Stimulated activated naive CD8-positive, alpha-beta T cell treated with anti-CD3 and anti-CD28 coated beads, Interleukin-15, amount 100 ng/mL, for 72 hours (primary cell): ENCODE results near the gene ENTPD5.
A peak's percentile ranks its signal among the peaks of the same experiment; 100 is the strongest.

Experiments
- ATAC-seq: fragments of 150-1000 bp; cut with Tn5 transposase; 2 replicates; pipeline ENCODE4 v1.10.0; 2021; ENCODE audit warnings: mild to moderate bottlenecking, moderate library complexity
- DNase-seq, 2 donors: peaks; one replicate each; pipeline ENCODE4 v3.0.0; 2021 to 2022
- H3K27ac Mint-ChIP-seq, 2 donors: one replicate each; pipeline ENCODE4 v1.8.0; 2022; ENCODE audit warnings: mild to moderate bottlenecking in 2 of 2, mixed read lengths in 2 of 2, moderate library complexity in 2 of 2
- H3K27me3 Mint-ChIP-seq: one replicate; pipeline ENCODE4 v1.8.0; 2022; ENCODE audit warnings: mixed read lengths
- H3K4me1 Mint-ChIP-seq: one replicate; pipeline ENCODE4 v1.8.0; 2022; ENCODE audit warnings: mild to moderate bottlenecking, mixed read lengths
- H3K4me3 Mint-ChIP-seq, 2 donors: one replicate each; pipeline ENCODE4 v1.8.0; 2022; ENCODE audit warnings: mild to moderate bottlenecking in 2 of 2, mixed read lengths in 2 of 2, moderate library complexity in 1 of 2
- H3K9me3 Mint-ChIP-seq, 2 donors: one replicate each; pipeline ENCODE4 v1.8.0; 2022; ENCODE audit warnings: mixed read lengths in 2 of 2

ENTPD5 gene, protein sequence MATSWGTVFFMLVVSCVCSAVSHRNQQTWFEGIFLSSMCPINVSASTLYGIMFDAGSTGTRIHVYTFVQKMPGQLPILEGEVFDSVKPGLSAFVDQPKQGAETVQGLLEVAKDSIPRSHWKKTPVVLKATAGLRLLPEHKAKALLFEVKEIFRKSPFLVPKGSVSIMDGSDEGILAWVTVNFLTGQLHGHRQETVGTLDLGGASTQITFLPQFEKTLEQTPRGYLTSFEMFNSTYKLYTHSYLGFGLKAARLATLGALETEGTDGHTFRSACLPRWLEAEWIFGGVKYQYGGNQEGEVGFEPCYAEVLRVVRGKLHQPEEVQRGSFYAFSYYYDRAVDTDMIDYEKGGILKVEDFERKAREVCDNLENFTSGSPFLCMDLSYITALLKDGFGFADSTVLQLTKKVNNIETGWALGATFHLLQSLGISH

DNA sequence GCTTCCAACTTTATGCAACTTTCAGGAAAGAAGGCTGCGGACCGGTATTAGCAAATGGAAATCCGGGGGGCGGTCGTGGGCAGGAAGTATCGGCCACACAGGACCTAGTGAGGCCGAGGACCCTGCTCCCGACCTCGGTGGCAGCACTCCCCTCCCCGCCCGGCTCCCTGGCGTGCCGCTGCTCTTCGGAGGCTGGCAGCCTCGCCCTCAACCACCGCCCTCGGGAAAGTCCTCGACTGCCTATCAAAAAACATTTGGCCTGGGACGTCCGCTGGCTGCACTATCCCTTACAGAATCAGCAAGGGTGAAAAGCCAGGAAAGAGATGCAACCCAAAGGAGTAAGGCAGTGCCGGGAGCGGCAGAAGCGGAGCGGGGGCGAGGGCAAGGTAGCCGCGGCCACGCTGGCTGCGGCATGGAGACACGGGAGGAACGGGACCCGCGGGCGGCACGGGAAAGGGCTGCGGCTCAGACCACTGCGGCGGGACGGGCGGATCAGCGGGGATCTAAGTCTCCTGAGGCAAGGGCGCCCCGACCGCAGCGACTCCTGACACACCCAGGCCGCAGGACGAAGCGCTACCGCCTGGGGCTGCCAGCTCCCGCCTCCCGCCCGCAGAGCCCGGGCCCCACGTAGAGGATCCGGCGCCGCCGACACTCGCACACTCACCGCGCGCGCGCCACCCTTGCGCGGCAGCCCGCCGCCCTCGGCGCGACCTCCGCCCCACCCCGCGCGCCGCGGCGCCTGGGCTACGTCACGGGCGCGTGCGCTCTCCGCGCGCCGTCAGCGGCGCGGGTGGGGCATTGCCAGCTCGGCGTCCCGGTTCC, at the start of gene ENTPD5, which contains the start of gene BBOF1:
Gene ENTPD5 (minus strand): TSS at position 703 of the 822 bp plus-strand sequence. CDS start 31,186 bp downstream, outside the sequence.
Gene BBOF1 (plus strand): TSS at position 764 of the 822 bp plus-strand sequence. CDS start 130 bp downstream, outside the sequence.
- ATAC-seq, result peak; percentile 98
- Mint-ChIP-seq H3K9me3 (no peaks in the 10 kb centered on the region), H3K4me1 (peaks cover 18% of the 10 kb centered on the region), H3K27me3 (no peaks in the 10 kb centered on the region), H3K27ac (peak within 1 kb of the TSS; percentile 95 to 99), H3K4me3 (peak within 1 kb of the TSS; percentile 91 to 97)
- DNase-seq, result peak; percentile 80 to 81

DNA sequence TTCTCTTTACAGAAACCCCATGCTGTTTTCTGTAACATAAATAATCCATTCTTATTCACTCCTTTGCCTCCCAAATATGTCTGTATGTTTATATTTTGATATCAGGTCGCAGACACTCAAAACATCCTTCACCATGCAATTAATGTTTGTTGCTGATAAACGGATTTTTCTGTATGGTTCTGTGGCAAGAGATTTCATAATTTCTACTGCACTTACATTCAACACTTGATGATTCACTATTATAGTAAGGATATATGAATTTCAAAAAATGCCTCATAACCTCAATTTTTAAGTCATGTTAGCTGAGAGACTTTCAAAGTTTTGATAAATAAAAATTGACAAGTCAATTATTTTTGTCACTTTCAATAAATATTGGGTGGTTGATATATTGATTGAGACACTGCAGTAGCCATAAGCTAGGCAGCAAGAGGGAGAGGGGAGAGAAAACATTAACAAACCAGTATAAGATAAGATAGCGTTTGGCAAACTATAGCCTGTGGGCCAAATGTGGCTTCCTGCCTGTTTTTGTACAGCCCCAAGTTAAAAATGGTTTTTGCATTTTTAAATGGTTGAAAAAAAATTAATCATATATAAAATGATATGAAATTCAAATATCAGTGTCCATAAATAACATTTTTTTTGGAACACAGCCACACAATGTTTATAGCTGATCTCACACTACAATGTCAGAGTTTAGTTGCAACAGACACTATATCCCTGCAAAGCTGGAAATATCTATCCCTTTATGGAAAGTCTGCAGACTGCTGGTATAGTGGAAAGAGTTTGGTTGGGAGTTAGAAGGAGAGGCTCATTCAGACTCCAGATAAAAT, 46.9 kb upstream of the ENTPD5 start:
- H3K4me3 Mint-ChIP-seq, result no peak overlapping the region
- ATAC-seq (no peak), DNase-seq (no peak)
- no peak overlapping the region for H3K27ac Mint-ChIP-seq
- no peaks in the 10 kb centered on the region for H3K9me3 Mint-ChIP-seq
- H3K4me1 Mint-ChIP-seq, result no peaks in the 10 kb centered on the region
- H3K27me3 Mint-ChIP-seq, result no peaks in the 10 kb centered on the region

DNA sequence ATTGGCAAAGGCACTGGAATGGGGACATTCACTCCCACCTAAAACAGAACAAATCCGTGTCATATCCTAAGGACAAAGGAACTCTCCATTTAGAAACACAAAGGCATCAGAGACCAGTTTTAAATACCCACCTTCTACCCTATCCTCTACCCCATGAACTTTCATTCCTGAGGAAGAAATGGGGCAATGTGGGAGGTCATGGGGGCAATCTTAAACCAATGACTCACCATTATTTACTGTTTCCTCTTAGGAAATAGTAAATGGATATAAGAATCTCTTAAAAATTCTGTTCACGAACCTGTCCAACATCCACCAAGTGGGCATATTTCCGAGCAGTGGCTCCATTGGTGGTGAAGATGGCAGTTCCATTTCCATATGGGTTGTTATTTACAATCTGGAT, 45.8 kb upstream of the ENTPD5 start:
- Mint-ChIP-seq H3K9me3 (no peaks in the 10 kb centered on the region), H3K4me1 (no peaks in the 10 kb centered on the region), H3K27ac (no peak overlapping the region), H3K4me3 (no peak overlapping the region), H3K27me3 (no peaks in the 10 kb centered on the region)
- no peak for ATAC-seq
- DNase-seq, result no peak

DNA sequence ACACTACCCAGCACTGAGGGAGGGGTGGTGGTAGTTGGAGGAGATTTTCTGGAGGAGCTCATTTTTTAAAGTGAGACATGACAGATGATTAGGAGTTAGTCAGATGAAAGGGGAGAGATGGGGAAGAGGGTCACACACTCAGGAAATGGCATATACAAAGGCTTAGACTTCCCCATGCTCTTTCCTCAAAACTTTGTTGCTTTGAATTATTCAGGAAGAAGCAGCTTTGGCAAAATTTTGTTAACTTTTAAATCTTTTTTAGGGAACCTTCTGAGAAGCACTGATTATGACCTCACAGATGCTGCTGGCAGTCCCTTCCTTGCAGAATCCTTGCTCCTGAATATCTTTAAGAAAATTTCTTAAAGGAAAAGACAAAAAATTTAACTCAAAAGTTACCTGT, 45.3 kb upstream of the ENTPD5 start:
- Mint-ChIP-seq H3K27ac (no peak overlapping the region), H3K9me3 (no peaks in the 10 kb centered on the region), H3K4me3 (no peak overlapping the region), H3K27me3 (no peaks in the 10 kb centered on the region), H3K4me1 (no peaks in the 10 kb centered on the region)
- no peak for ATAC-seq
- no peak for DNase-seq

DNA sequence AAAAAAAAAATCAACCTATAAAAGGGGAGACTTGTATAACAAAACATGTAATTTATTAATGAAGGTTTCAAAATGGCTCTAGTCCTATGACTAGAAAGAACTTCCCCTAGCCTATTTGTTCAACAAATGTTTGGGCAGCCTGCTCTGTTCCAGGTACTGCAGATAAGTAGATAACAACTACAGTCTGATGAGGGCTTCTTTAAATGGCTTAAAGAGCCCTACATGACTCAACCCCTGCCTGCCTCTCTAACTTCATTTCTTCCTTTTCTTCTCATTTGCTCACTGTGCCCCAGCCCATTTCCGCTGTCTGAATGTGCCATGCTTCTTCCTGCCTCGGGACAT, 43.7 kb upstream of the ENTPD5 start:
- Mint-ChIP-seq H3K27ac (peak overlapping the region in 1 of 2 donors; percentile 20), H3K4me3 (no peak overlapping the region), H3K27me3 (no peaks in the 10 kb centered on the region), H3K9me3 (no peaks in the 10 kb centered on the region), H3K4me1 (no peaks in the 10 kb centered on the region)
- ATAC-seq, result no peak
- DNase-seq, result no peak

DNA sequence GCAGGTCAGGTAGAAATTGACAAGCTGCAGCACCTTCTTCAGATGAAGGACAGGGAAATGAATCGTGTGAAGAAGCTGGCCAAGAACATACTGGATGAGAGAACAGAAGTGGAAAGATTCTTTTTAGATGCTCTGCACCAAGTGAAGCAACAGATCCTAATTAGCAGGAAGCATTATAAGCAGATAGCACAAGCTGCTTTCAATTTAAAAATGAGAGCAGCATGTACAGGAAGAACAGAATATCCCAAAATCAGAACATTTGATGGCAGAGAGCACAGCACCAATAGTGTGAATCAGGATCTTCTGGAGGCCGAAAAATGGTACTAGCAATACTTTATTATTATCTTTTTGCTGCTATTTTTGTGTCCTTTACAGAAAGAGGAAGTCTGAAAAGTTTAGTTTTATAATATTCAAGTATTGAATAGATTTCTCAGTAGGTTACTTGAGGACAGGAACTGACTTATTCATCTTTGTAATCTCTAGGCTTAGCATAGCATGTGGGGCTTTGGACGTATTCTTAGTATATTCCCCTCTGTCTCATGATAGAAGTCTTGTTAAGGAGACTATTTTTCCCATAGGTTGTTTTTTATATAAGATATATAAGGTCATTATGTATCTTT, 30.9 kb upstream of the ENTPD5 start:
- no peak for ATAC-seq
- H3K4me1 Mint-ChIP-seq, result no peaks in the 10 kb centered on the region
- DNase-seq, result no peak
- no peak overlapping the region for H3K27ac Mint-ChIP-seq
- no peak overlapping the region for H3K4me3 Mint-ChIP-seq
- H3K27me3 Mint-ChIP-seq, result no peaks in the 10 kb centered on the region
- H3K9me3 Mint-ChIP-seq, result no peaks in the 10 kb centered on the region

DNA sequence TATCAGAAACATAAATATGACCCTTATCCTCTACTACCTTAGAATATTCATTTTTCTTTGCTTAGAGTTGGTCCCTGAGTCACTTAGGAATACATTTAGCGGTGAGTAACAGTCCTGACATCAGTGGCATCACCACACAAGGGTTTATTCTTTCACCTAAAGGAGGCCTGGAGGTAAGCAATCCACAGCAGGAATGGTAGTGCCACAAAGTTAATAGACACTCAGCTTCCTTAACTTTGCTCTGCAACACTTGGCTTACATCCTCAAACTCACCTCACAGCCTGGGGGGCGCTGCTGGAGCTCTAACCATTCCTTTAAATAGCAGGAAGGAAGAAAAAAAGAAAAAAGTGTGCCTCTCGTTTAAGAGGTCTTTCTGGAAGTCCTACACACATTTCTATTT, 29.2 kb upstream of the ENTPD5 start:
- no peak overlapping the region for H3K27ac Mint-ChIP-seq
- H3K27me3 Mint-ChIP-seq, result no peaks in the 10 kb centered on the region
- no peak for ATAC-seq
- no peak overlapping the region for H3K4me3 Mint-ChIP-seq
- DNase-seq, result no peak
- H3K4me1 Mint-ChIP-seq, result no peaks in the 10 kb centered on the region
- H3K9me3 Mint-ChIP-seq, result no peaks in the 10 kb centered on the region

DNA sequence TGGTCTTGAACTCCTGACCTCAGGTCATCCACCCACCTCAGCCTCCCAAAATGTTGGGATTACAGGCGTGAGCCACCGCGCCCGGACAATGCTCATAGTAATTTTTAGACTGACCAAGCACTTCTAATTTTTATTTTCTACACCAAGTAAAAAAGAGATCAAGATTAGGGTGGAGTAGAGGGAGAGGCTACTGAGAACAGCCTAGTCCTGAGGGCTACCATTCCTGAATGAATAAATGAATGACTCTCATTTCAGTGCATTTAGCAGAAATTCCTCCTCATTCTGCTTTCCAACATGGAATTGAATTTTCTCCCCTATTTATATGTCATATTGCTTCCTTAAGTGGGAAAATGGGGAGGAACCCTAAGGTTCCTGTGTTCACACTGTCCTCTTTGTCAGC, 26.4 kb upstream of the ENTPD5 start:
- H3K4me3 Mint-ChIP-seq, result no peak overlapping the region
- H3K27me3 Mint-ChIP-seq, result no peaks in the 10 kb centered on the region
- no peaks in the 10 kb centered on the region for H3K9me3 Mint-ChIP-seq

DNA sequence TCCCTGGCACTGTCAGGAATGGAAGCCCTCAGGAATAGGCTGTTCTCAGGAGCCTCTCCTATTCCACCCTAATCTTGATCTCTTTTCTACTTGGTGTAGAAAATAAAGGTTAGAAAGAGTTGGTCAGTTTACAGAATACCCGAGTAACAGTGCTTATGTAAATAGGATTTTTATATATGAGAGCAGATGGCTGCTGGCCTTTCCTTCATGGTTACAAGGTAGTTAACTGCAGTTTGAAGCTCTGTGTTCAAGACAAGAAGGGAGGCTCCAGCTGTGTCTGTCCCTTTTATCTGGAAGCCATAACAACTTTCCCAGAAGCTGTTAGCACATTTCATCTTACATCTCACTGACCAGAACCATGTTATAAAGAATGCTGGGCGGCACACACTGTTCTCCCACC, 23.2 kb upstream of the ENTPD5 start:
- DNase-seq, result no peak
- H3K4me1 Mint-ChIP-seq, result no peaks in the 10 kb centered on the region
- H3K27ac Mint-ChIP-seq, result no peak overlapping the region
- no peaks in the 10 kb centered on the region for H3K9me3 Mint-ChIP-seq
- H3K4me3 Mint-ChIP-seq, result no peak overlapping the region
- ATAC-seq, result no peak
- no peaks in the 10 kb centered on the region for H3K27me3 Mint-ChIP-seq

More for the DNA sequence above, 26.4 kb upstream of the ENTPD5 start:
- Mint-ChIP-seq H3K27ac (no peak overlapping the region), H3K4me1 (no peaks in the 10 kb centered on the region)
- no peak for ATAC-seq
- DNase-seq, result no peak

DNA sequence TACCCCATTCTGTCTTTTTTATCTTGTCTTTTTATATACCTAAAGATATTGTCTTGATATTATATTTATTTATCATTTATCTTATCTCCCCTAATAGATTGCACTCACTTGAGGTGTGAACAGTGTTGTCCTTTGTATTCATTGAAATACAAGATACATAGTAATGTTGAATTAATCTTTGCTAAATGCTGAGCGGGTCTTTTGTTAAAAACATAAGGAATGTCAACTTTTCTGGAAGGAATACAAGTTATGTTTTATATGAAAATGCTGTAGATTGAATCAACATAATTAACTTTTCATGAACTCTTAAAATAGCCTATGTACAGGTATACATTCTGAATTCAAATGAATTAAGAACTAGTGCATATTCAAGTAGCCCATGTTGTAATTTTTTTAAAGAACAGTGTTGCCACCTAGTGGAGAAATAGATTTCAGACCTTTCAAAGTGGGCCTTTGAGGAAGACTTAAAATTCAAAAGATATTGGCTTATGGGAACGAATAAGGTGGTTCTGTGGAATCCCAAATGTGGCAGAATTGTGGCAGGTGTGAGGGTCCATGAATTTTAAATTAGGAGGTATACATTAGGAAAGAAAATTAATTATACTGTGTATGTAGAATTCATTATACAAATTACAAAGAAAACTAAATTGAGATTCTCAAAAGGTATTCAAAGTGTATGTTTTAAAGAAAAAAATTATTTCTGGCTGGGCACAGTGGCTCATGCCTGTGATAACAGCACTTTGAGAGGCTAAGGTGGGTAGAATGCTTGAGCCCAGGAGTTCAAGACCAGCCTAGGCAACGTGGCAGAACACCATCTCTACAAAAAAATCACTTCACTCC, 19.2 kb upstream of the ENTPD5 start:
- no peaks in the 10 kb centered on the region for H3K4me1 Mint-ChIP-seq

DNA sequence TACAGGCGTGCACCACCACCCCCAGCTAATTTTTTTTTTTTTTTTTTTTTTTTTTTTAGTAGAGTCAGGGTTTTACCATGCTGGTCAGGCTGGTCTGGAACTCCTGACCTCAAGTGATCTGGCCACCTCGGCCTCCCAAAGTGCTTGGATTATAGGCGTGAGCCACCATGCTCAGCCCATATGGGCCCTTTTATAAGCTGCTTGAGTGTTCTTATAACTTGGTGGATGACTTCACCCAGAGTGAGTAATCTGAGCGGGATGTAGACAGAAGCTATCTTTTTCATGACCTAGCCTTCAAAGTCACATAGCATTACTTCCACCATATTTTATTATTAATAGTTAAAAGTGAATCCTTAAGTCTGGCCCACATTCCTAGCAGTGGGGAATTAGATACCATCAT, 16.5 kb upstream of the ENTPD5 start:
- H3K4me1 Mint-ChIP-seq, result no peaks in the 10 kb centered on the region
- H3K4me3 Mint-ChIP-seq, result no peak overlapping the region
- ATAC-seq (no peak), DNase-seq (no peak)
- no peak overlapping the region for H3K27ac Mint-ChIP-seq
- H3K9me3 Mint-ChIP-seq, result no peaks in the 10 kb centered on the region
- no peaks in the 10 kb centered on the region for H3K27me3 Mint-ChIP-seq

More for the DNA sequence above, 19.2 kb upstream of the ENTPD5 start:
- Mint-ChIP-seq H3K27me3 (no peaks in the 10 kb centered on the region), H3K4me3 (no peak overlapping the region), H3K9me3 (no peaks in the 10 kb centered on the region), H3K27ac (peak overlapping the region in 1 of 2 donors; percentile 42)
- no peak for DNase-seq
- no peak for ATAC-seq

DNA sequence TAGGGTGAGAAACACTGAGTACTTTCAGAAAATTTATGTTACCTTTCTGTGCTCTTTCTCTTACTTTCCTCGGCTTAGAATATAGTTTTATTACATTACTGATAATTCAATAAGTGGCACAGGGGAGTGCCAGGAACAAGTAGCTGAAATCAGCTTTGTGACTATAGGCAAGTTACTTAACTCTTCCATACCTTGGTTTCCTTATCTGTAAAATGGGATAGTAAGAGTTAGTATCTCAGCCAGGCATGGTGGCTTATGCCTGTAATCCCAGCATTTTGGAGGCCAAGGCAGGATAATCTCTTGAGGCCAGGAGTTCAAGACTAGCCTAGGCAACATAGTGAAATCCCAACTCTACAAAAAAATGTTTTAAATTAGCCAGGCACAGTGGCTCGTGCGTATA, 15.5 kb upstream of the ENTPD5 start:
- Mint-ChIP-seq H3K27me3 (no peaks in the 10 kb centered on the region), H3K9me3 (no peaks in the 10 kb centered on the region), H3K4me3 (no peak overlapping the region), H3K4me1 (no peaks in the 10 kb centered on the region), H3K27ac (no peak overlapping the region)
- ATAC-seq, result no peak
- DNase-seq, result no peak

DNA sequence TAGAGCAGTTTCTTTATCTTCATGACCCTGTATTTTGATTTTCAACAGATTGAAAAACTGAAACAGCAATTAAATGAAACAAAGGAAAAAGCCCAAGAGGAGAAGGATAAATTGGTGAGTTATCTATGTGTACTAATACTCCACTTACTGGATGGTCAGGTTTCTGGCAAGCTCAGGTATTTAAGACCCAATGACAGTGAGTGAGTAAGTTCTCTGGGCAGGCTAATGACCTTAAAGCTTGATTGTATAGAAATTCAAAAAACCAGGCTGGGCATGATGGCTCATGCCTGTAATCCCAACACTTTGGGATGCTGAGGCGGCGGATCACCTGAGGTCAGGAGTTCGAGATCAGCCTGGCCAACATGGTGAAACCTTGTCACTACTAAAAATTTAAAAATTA, 10.0 kb upstream of the ENTPD5 start:
- Mint-ChIP-seq H3K4me1 (no peaks in the 10 kb centered on the region), H3K4me3 (no peak overlapping the region), H3K27me3 (no peaks in the 10 kb centered on the region), H3K27ac (no peak overlapping the region), H3K9me3 (no peaks in the 10 kb centered on the region)
- DNase-seq (no peak), ATAC-seq (no peak)

DNA sequence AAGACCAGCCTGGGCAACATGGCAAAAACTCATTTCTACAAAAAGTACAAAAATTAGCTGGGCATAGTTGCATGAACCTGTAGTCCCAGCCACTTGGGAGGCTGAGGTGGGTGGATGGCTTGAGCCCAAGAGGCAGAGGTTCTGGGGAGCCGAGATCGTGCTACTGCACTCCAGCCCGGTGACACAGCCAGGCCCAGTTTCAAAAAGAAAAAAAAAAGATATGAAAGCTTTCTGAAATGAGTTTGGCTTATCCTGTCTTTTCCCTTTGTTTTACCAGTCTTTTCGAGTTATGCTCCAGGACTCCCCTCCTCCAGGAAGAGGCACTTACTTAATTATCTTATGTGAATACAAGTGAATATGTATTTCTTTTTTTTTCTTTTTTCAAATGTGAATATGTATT, 3.3 kb upstream of the ENTPD5 start:
- Mint-ChIP-seq H3K4me1 (peaks cover 18% of the 10 kb centered on the region), H3K27me3 (no peaks in the 10 kb centered on the region), H3K27ac (no peak overlapping the region), H3K4me3 (no peak overlapping the region), H3K9me3 (no peaks in the 10 kb centered on the region)
- DNase-seq, result no peak
- ATAC-seq, result no peak
